ENCODE measurements around the gene MAST4.

- TF ChIP-seq RCOR1 (IDR thresholded peaks at IDR 0.05; ENCODE audit: insufficient replicate concordance, low read length) (no peak), CTCF (conservative IDR thresholded peaks at IDR 0.05; ENCODE audit: low read depth, low read length) (no peak), POLR2A (IDR thresholded peaks at IDR 0.05; ENCODE audit: low read depth, low read length) (no peak), CHD1 (IDR thresholded peaks at IDR 0.05; ENCODE audit: low read depth, low read length) (no peak), MAZ (IDR thresholded peaks at IDR 0.05; ENCODE audit: borderline replicate concordance, low read depth, low read length) (no peak), CEBPB (IDR thresholded peaks at IDR 0.05; ENCODE audit: low read depth, low read length) (no peak), NFE2L2 (IDR thresholded peaks at IDR 0.05; ENCODE audit: low read depth, low read length) (no peak), RAD21 (IDR thresholded peaks at IDR 0.05; ENCODE audit: low read length) (no peak), RFX5 (IDR thresholded peaks at IDR 0.05; ENCODE audit: low read depth, low read length) (no peak), ELK1 (IDR thresholded peaks at IDR 0.05; ENCODE audit: borderline replicate concordance, low read depth, low read length) (no peak), MXI1 (IDR thresholded peaks at IDR 0.05; ENCODE audit: borderline replicate concordance, low read depth, low read length) (no peak), BHLHE40 (IDR thresholded peaks at IDR 0.05; ENCODE audit: low read depth, low read length) (no peak)
- TF ChIP-seq, protein P1, sequence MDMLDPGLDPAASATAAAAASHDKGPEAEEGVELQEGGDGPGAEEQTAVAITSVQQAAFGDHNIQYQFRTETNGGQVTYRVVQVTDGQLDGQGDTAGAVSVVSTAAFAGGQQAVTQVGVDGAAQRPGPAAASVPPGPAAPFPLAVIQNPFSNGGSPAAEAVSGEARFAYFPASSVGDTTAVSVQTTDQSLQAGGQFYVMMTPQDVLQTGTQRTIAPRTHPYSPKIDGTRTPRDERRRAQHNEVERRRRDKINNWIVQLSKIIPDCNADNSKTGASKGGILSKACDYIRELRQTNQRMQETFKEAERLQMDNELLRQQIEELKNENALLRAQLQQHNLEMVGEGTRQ (IDR thresholded peaks at IDR 0.05; ENCODE audit: low read depth, low read length): no peak
Observed at GRCh38 chr5:67000794-67001475, 404.7 kb downstream of the MAST4 start.

Measured in IMR-90 (cell line).